TTC549 (cell line): ENCODE measurements around the gene CEP85L.

ENCODE experiments used
- FAIRE-seq: peaks from 2 replicates; lab custom pipeline; 2012; peaks lifted over from hg19 to GRCh38; lab: Jason Lieb, UNC

The CEP85L gene

GRCh38 chr6:118660218-118660569 lies 8.8 kb upstream of the CEP85L start:
- FAIRE-seq: no peak

GRCh38 chr6:118659513-118660217 lies 8.3 kb upstream of the CEP85L start:
- FAIRE-seq: no peak

GRCh38 chr6:118656847-118657451 lies 5.6 kb upstream of the CEP85L start:
- FAIRE-seq: no peak

GRCh38 chr6:118652051-118652615 lies 742 bp upstream of the CEP85L start:
- no peak for FAIRE-seq

GRCh38 chr6:118650582-118651281 lies 659 bp downstream of the CEP85L start:
- FAIRE-seq: no peak

GRCh38 chr6:118649918-118650581 lies 1.3 kb downstream of the CEP85L start:
- FAIRE-seq: no peak

- no peak for FAIRE-seq
These were observed 2.4 kb downstream of the CEP85L start for GRCh38 chr6:118648866-118649554.

- FAIRE-seq: no peak
These were observed 4.4 kb downstream of the CEP85L start for GRCh38 chr6:118646977-118647376.

- FAIRE-seq: no peak
These were observed 6.0 kb downstream of the CEP85L start for GRCh38 chr6:118645395-118645794.

- no peak for FAIRE-seq
These were observed 7.4 kb downstream of the CEP85L start for GRCh38 chr6:118644007-118644406.

GRCh38 chr6:118641042-118641441 lies 10.3 kb downstream of the CEP85L start:
- no peak for FAIRE-seq

GRCh38 chr6:118639054-118639964 lies 12.1 kb downstream of the CEP85L start:
- no peak for FAIRE-seq

GRCh38 chr6:118638288-118638687 lies 13.1 kb downstream of the CEP85L start:
- no peak for FAIRE-seq

GRCh38 chr6:118635909-118636735 lies 15.3 kb downstream of the CEP85L start:
- no peak for FAIRE-seq

GRCh38 chr6:118632359-118632758 lies 19.0 kb downstream of the CEP85L start:
- no peak for FAIRE-seq

- no peak for FAIRE-seq
These were observed 20.5 kb downstream of the CEP85L start for GRCh38 chr6:118630923-118631322.

- FAIRE-seq: no peak
These were observed 21.3 kb downstream of the CEP85L start for GRCh38 chr6:118630067-118630466.

- no peak for FAIRE-seq
These were observed 23.7 kb downstream of the CEP85L start for GRCh38 chr6:118627724-118628123.

GRCh38 chr6:118625833-118626232 lies 25.6 kb downstream of the CEP85L start:
- FAIRE-seq: no peak
